Measurements from ENCODE around the gene C1orf115.

DNA sequence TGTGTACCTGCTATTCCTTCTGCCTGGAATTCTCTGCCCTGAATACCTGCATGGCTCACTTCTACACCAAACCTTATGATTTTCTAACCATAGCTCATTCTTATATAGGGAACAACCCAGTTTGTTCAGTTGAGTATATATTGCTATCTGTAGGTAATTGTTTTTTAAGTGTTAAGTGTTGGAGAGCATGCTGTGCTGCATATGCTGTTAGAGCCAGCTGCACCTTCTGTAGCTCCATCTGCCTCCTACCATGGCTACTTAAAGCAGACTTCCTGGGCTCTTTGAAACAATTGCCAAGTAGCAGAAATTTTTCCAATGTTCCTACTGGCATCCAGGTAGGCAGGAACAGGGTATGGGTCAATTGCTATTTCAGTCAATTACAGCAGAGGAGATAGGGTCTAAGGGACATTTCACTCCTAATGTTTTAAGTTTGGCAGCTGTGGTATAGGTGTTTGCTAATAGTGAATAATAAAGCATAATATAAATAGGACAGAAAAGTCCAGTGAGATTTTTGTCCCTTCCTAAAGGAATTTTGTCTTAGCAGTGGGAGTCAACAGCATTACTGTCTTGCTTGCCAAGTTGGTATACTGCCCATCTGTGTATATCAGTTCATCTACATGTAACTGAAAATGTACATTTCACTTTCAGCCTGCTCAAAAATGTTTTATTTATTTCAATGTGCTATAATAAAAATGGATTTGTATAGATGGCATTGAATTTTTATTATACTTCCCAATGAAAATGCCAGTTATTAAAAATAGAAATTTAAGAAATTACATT lies 34.0 kb upstream of the C1orf115 start:
- TF ChIP-seq, protein P1, sequence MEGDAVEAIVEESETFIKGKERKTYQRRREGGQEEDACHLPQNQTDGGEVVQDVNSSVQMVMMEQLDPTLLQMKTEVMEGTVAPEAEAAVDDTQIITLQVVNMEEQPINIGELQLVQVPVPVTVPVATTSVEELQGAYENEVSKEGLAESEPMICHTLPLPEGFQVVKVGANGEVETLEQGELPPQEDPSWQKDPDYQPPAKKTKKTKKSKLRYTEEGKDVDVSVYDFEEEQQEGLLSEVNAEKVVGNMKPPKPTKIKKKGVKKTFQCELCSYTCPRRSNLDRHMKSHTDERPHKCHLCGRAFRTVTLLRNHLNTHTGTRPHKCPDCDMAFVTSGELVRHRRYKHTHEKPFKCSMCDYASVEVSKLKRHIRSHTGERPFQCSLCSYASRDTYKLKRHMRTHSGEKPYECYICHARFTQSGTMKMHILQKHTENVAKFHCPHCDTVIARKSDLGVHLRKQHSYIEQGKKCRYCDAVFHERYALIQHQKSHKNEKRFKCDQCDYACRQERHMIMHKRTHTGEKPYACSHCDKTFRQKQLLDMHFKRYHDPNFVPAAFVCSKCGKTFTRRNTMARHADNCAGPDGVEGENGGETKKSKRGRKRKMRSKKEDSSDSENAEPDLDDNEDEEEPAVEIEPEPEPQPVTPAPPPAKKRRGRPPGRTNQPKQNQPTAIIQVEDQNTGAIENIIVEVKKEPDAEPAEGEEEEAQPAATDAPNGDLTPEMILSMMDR (IDR thresholded peaks at IDR 0.05), result no peak
- TF ChIP-seq POLR2A (IDR thresholded peaks at IDR 0.05), result no peak

Data from sigmoid colon (tissue), 3 donors.